ENCODE data around the gene BLNK.

BLNK gene

GRCh38 chr10:96313344-96313743, 42.0 kb upstream of the BLNK start:
- H3K4me2 ChIP-seq (ENCODE audit: low read depth, low read length) = no peak overlapping the region
- no peak overlapping the region for H3K9ac ChIP-seq (ENCODE audit: low read length)
- TF ChIP-seq EZH2phosphoT487 (IDR thresholded peaks at IDR 0.05; ENCODE audit: low read length) (no peak), EZH2 (optimal IDR thresholded peaks at IDR 0.05; ENCODE audit: low read depth, low read length) (no peak), CTCF (IDR thresholded peaks at IDR 0.05; ENCODE audit: low read length) (no peak)

GRCh38 chr10:96311180-96311715, 39.9 kb upstream of the BLNK start:
- H3K4me2 ChIP-seq (ENCODE audit: low read depth, low read length) = no peak overlapping the region

More at GRCh38 chr10:96313344-96313743, 42.0 kb upstream of the BLNK start:
- H3K27me3 ChIP-seq (replicated peaks; ENCODE audit: insufficient read depth, low read length) = no peaks in the 10 kb centered on the region
- no peaks in the 10 kb centered on the region for H3K79me2 ChIP-seq (ENCODE audit: low read length)
- no peaks in the 10 kb centered on the region for H3K4me1 ChIP-seq (ENCODE audit: low read length)
- H4K20me1 ChIP-seq (ENCODE audit: insufficient read depth, low read length) = no peaks in the 10 kb centered on the region
- H3K9me3 ChIP-seq (replicated peaks; ENCODE audit: insufficient read depth, low read length) = no peaks in the 10 kb centered on the region
- no peak overlapping the region for H3K27ac ChIP-seq (ENCODE audit: low read length)
- H3F3A ChIP-seq (ENCODE audit: insufficient read depth, low read length) = no peaks in the 10 kb centered on the region
- no peak for DNase-seq
- no peak overlapping the region for H2AFZ ChIP-seq (ENCODE audit: low read length)
- no peak overlapping the region for H3K4me3 ChIP-seq (ENCODE audit: low read length)
- H3K9me2 ChIP-seq (replicated peaks; ENCODE audit: insufficient read depth, low read length) = no peaks in the 10 kb centered on the region
- no peaks in the 10 kb centered on the region for H3K36me3 ChIP-seq (replicated peaks; ENCODE audit: insufficient read depth, low read length)

GRCh38 chr10:96310321-96310669, 38.9 kb upstream of the BLNK start:
- Histone ChIP-seq H3K4me2 (ENCODE audit: low read depth, low read length) (no peak overlapping the region), H3K36me3 (replicated peaks; ENCODE audit: insufficient read depth, low read length) (no peaks in the 10 kb centered on the region), H2AFZ (ENCODE audit: low read length) (no peak overlapping the region), H4K20me1 (ENCODE audit: insufficient read depth, low read length) (no peaks in the 10 kb centered on the region), H3F3A (ENCODE audit: insufficient read depth, low read length) (no peaks in the 10 kb centered on the region), H3K9me3 (replicated peaks; ENCODE audit: insufficient read depth, low read length) (no peaks in the 10 kb centered on the region), H3K27ac (ENCODE audit: low read length) (no peak overlapping the region), H3K4me1 (ENCODE audit: low read length) (no peaks in the 10 kb centered on the region), H3K9me2 (replicated peaks; ENCODE audit: insufficient read depth, low read length) (no peaks in the 10 kb centered on the region), H3K9ac (ENCODE audit: low read length) (no peak overlapping the region), H3K4me3 (ENCODE audit: low read length) (no peak overlapping the region), H3K79me2 (ENCODE audit: low read length) (no peaks in the 10 kb centered on the region), H3K27me3 (replicated peaks; ENCODE audit: insufficient read depth, low read length) (no peaks in the 10 kb centered on the region)
- TF ChIP-seq CTCF (IDR thresholded peaks at IDR 0.05; ENCODE audit: low read length) (no peak), EZH2 (optimal IDR thresholded peaks at IDR 0.05; ENCODE audit: low read depth, low read length) (no peak), EZH2phosphoT487 (IDR thresholded peaks at IDR 0.05; ENCODE audit: low read length) (no peak)
- no peak for DNase-seq

More at GRCh38 chr10:96311180-96311715, 39.9 kb upstream of the BLNK start:
- H3K9me3 ChIP-seq (replicated peaks; ENCODE audit: insufficient read depth, low read length) = no peaks in the 10 kb centered on the region
- no peaks in the 10 kb centered on the region for H3K27me3 ChIP-seq (replicated peaks; ENCODE audit: insufficient read depth, low read length)
- no peak overlapping the region for H2AFZ ChIP-seq (ENCODE audit: low read length)
- H3K36me3 ChIP-seq (replicated peaks; ENCODE audit: insufficient read depth, low read length) = no peaks in the 10 kb centered on the region
- no peak for DNase-seq
- H3K4me3 ChIP-seq (ENCODE audit: low read length) = no peak overlapping the region
- no peaks in the 10 kb centered on the region for H4K20me1 ChIP-seq (ENCODE audit: insufficient read depth, low read length)
- no peaks in the 10 kb centered on the region for H3F3A ChIP-seq (ENCODE audit: insufficient read depth, low read length)
- H3K9ac ChIP-seq (ENCODE audit: low read length) = no peak overlapping the region
- no peaks in the 10 kb centered on the region for H3K9me2 ChIP-seq (replicated peaks; ENCODE audit: insufficient read depth, low read length)
- TF ChIP-seq EZH2 (optimal IDR thresholded peaks at IDR 0.05; ENCODE audit: low read depth, low read length) = no peak
- TF ChIP-seq CTCF (IDR thresholded peaks at IDR 0.05; ENCODE audit: low read length) = no peak
- TF ChIP-seq EZH2phosphoT487 (IDR thresholded peaks at IDR 0.05; ENCODE audit: low read length) = no peak
- no peaks in the 10 kb centered on the region for H3K4me1 ChIP-seq (ENCODE audit: low read length)
- H3K27ac ChIP-seq (ENCODE audit: low read length) = no peak overlapping the region
- H3K79me2 ChIP-seq (ENCODE audit: low read length) = no peaks in the 10 kb centered on the region
